GM23338 (cell line): ENCODE data around the gene NKD1. TPM values are rescaled to one million over a fixed set of nuclear protein-coding genes. Genes with fewer than 3 reads are reported as not detected.

Experiments
- ATAC-seq: fragments of 200-7000 bp; cut with Tn5 transposase; 3 replicates; pipeline ENCODE4 v1.9.1; 2020
- DNase-seq: peaks from one replicate; pipeline ENCODE4 v3.0.0-alpha.2; 2015; ENCODE audit warnings: low spot score
- H2AFZ ChIP-seq: fragments of 200-600 bp; sonication (generic); 2 replicates; pipeline ENCODE4 v1.8.0; 2016; ENCODE audit warnings: antibody characterized with exemption, mild to moderate bottlenecking, moderate library complexity
- H3F3A ChIP-seq: fragments of 200-600 bp; sonication (generic); replicated peaks from 2 replicates; pipeline ENCODE4 v1.8.0; 2017; ENCODE audit warnings: antibody characterized with exemption, mixed run types, low read depth
- H3K27ac ChIP-seq: fragments of 200-600 bp; sonication (generic); 2 replicates; pipeline ENCODE4 v1.6.1; 2016; ENCODE audit warnings: low read depth
- H3K27me3 ChIP-seq: fragments of 200-600 bp; sonication (generic); 2 replicates; pipeline ENCODE4 v1.8.0; 2016; ENCODE audit warnings: mild to moderate bottlenecking, mixed run types, moderate library complexity; ENCODE audit not compliant: insufficient read depth
- H3K36me3 ChIP-seq: fragments of 200-600 bp; sonication (generic); 2 replicates; pipeline ENCODE4 v1.8.0; 2016; ENCODE audit warnings: mild to moderate bottlenecking; ENCODE audit not compliant: insufficient read depth
- H3K4me1 ChIP-seq: fragments of 200-600 bp; sonication (generic); 2 replicates; pipeline ENCODE4 v1.8.0; 2016; ENCODE audit warnings: mild to moderate bottlenecking, moderate library complexity; ENCODE audit not compliant: insufficient read depth
- H3K4me2 ChIP-seq: fragments of 200-600 bp; sonication (generic); 2 replicates; pipeline ENCODE4 v1.7.1; 2017; ENCODE audit warnings: mixed run types
- H3K4me3 ChIP-seq: fragments of 200-600 bp; sonication (generic); 2 replicates; pipeline ENCODE4 v1.6.1; 2016; ENCODE audit warnings: mixed run types
- H3K79me2 ChIP-seq: fragments of 200-600 bp; sonication (generic); replicated peaks from 2 replicates; pipeline ENCODE4 v1.8.0; 2017; ENCODE audit warnings: mild to moderate bottlenecking; ENCODE audit not compliant: insufficient read depth
- H3K9me2 ChIP-seq: fragments of 200-600 bp; sonication (generic); 2 replicates; pipeline ENCODE4 v1.8.0; 2017; ENCODE audit not compliant: insufficient read depth
- H4K20me1 ChIP-seq: fragments of 200-600 bp; sonication (generic); replicated peaks from 2 replicates; pipeline ENCODE4 v1.8.0; 2017; ENCODE audit warnings: mild to moderate bottlenecking; ENCODE audit not compliant: insufficient read depth
- H3K27ac Mint-ChIP-seq: 2 replicates; pipeline ENCODE4 v1.8.0; 2020; ENCODE audit warnings: inconsistent platforms, mild to moderate bottlenecking, moderate library complexity, mixed read lengths
- H3K27me3 Mint-ChIP-seq: 3 replicates; pipeline ENCODE4 v1.8.0; 2022; ENCODE audit warnings: low read depth, mild to moderate bottlenecking, moderate library complexity, mixed read lengths, inconsistent platforms; ENCODE audit not compliant: insufficient read depth, poor library complexity
- H3K36me3 Mint-ChIP-seq: 3 replicates; pipeline ENCODE4 v1.8.0; 2021; ENCODE audit warnings: low read depth, mild to moderate bottlenecking, inconsistent platforms, moderate library complexity, mixed read lengths
- H3K4me1 Mint-ChIP-seq: 3 replicates; pipeline ENCODE4 v1.8.0; 2020; ENCODE audit warnings: mild to moderate bottlenecking, inconsistent platforms, mixed read lengths
- H3K4me3 Mint-ChIP-seq: 3 replicates; pipeline ENCODE4 v1.8.0; 2021; ENCODE audit warnings: moderate library complexity, mild to moderate bottlenecking, inconsistent platforms, mixed read lengths
- H3K9me3 Mint-ChIP-seq: 3 replicates; pipeline ENCODE4 v1.8.0; 2020; ENCODE audit warnings: moderate library complexity, mild to moderate bottlenecking, inconsistent platforms, mixed read lengths
- CTCF ChIP-seq, 2 experiments: fragments of 200-600 bp in 1 of 2; sonication (generic) in 1 of 2; conservative IDR thresholded peaks; 2 replicates each; pipeline versions ENCODE4 v1.5.1 to v1.6.1; 2016 to 2017; ENCODE audit warnings: antibody characterized with exemption in 2 of 2, low read depth in 2 of 2, mild to moderate bottlenecking in 2 of 2, moderate library complexity in 1 of 2
- EZH2 ChIP-seq: fragments of 200-600 bp; sonication (generic); IDR thresholded peaks from one replicate; pipeline ENCODE4 v1.8.0; 2017; ENCODE audit warnings: antibody characterized with exemption, mild to moderate bottlenecking, low read depth; ENCODE audit not compliant: unreplicated experiment
- EZH2phosphoT487 ChIP-seq: fragments of 200-600 bp; sonication (generic); IDR thresholded peaks from one replicate; pipeline ENCODE4 v1.8.1; 2018; ENCODE audit warnings: antibody characterized with exemption; ENCODE audit not compliant: unreplicated experiment
- JUNB ChIP-seq: IDR thresholded peaks from one replicate; pipeline ENCODE4 v1.6.1; 2016; ENCODE audit warnings: antibody characterized with exemption; ENCODE audit not compliant: unreplicated experiment
- NANOG ChIP-seq: IDR thresholded peaks from 2 replicates; pipeline ENCODE4 v1.6.1; 2016; ENCODE audit warnings: antibody characterized with exemption, borderline replicate concordance
- POLR2AphosphoS5 ChIP-seq: IDR thresholded peaks from 2 replicates; pipeline ENCODE4 v1.6.1; 2016; ENCODE audit warnings: antibody characterized with exemption, low read depth
- REST ChIP-seq: IDR thresholded peaks from one replicate; pipeline ENCODE4 v1.6.1; 2018; ENCODE audit warnings: antibody characterized with exemption; ENCODE audit not compliant: unreplicated experiment
- STAT1 ChIP-seq: IDR thresholded peaks from one replicate; pipeline ENCODE4 v1.6.1; 2016; ENCODE audit warnings: antibody characterized with exemption; ENCODE audit not compliant: unreplicated experiment
- ZNF114 ChIP-seq: fragments of 250-450 bp; sonication (Bioruptor Pico); IDR thresholded peaks from 2 replicates; pipeline ENCODE4 v1.5.0; 2020; ENCODE audit warnings: mild to moderate bottlenecking, moderate library complexity
- ZNF331 ChIP-seq: fragments of 250-450 bp; sonication (Bioruptor Pico); IDR thresholded peaks from 2 replicates; pipeline ENCODE4 v1.5.0; 2020; ENCODE audit warnings: low read depth, mild to moderate bottlenecking, moderate library complexity
- polyA plus RNA-seq: library from polyadenylated mRNA; unstranded; fragments of >200 nt; fragmentation: Nextera tagmentation; extraction: Ambion mirVana; gene quantifications from 2 replicates; pipeline ENCODE4 v1.2.1, GENCODE V29; 2016
- total RNA-seq: library from RNA; depleted of rRNA; stranded (reverse); fragments of >200 nt; shearing (Covaris generic); gene quantifications from 2 replicates; pipeline ENCODE4 v1.2.3, GENCODE V29; 2014

NKD1 gene
- total and polyA plus RNA-seq, 2 experiments from 2014 or later, result 2.1 to 2.3 TPM

- TF ChIP-seq CTCF (conservative IDR thresholded peaks at IDR 0.05; ENCODE audit: low read depth in 2 of 2), result no peak
- TF ChIP-seq EZH2phosphoT487, result no peak
Observed at GRCh38 chr16:50622029-50622428, 73.8 kb downstream of the NKD1 start (continued).

DNA sequence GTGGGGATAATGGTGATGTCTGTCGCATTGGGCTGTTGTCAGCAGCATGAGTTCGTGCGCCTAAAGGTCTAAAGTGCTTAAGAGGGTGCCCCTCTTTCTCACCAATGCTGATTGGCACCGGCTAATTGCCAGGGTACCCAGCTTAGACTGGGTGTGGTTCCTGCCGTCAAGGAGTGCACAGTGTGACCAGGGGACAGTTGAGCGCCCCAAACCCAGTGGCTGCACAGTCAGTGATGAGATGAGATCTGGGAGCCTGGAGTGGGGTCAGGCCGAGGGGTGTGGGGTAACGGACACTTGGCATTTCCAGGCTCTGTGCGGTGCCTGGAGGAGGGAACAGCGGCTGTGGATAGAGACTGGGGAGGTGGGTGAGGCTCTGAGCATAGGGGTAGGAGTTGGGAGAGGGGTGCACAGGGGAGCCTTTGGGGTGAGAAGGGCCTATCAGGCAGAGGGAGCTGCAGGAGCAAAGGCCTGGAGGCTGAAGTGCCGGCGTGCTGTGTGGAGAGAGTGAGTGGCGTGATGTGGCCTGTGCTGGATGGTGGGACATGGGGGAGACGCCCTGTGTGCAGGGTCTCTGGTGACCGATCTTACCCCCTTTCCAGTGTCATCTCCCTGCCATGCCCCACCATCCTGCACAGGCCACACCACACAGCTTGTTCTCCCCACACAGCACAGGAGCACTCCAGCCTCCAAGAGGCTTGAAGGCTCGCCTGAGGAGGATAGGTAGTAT is 74.6 kb downstream of the NKD1 start:
- no peak overlapping the region for H3K27ac ChIP-seq
- H3K4me1 ChIP-seq, result no peaks in the 10 kb centered on the region
- peaks cover 2% of the 10 kb centered on the region; the same call in 1 of the 3 replicates for H3K36me3 Mint-ChIP-seq
- no peaks in the 10 kb centered on the region for H3K9me3 Mint-ChIP-seq
- no peak overlapping the region for H3K27ac Mint-ChIP-seq
- no peak overlapping the region for H3K4me3 ChIP-seq
- no peak overlapping the region for H2AFZ ChIP-seq
- no peaks in the 10 kb centered on the region for H3K36me3 ChIP-seq
- H3K9me2 ChIP-seq, result no peaks in the 10 kb centered on the region
- no peaks in the 10 kb centered on the region for H4K20me1 ChIP-seq
- no peak overlapping the region for H3K4me2 ChIP-seq
- TF ChIP-seq JUNB, result no peak
- no peak for TF ChIP-seq ZNF331 (CRISPR knock-in tag)
- no peak for TF ChIP-seq POLR2AphosphoS5
- H3K27me3 ChIP-seq, result no peaks in the 10 kb centered on the region
- H3F3A ChIP-seq, result no peaks in the 10 kb centered on the region
- no peaks in the 10 kb centered on the region for H3K79me2 ChIP-seq
- H3K4me1 Mint-ChIP-seq, result peaks cover 17% of the 10 kb centered on the region
- H3K4me3 Mint-ChIP-seq, result no peak overlapping the region
- ATAC-seq (no peak), DNase-seq (no peak)
- peaks cover 14% of the 10 kb centered on the region for H3K27me3 Mint-ChIP-seq

- no peaks in the 10 kb centered on the region for H3K36me3 ChIP-seq
- no peak overlapping the region for H2AFZ ChIP-seq
- H4K20me1 ChIP-seq, result no peaks in the 10 kb centered on the region
- H3K27ac ChIP-seq, result no peak overlapping the region
- H3K27me3 Mint-ChIP-seq, result peaks cover 11% of the 10 kb centered on the region
- H3K79me2 ChIP-seq, result no peaks in the 10 kb centered on the region
- no peak for DNase-seq
- H3K4me3 ChIP-seq, result no peak overlapping the region
- no peaks in the 10 kb centered on the region for H3F3A ChIP-seq
- H3K9me3 Mint-ChIP-seq, result no peaks in the 10 kb centered on the region
- no peak overlapping the region for H3K4me2 ChIP-seq
- no peak overlapping the region; the same call in 1 of the 2 replicates for H3K27ac Mint-ChIP-seq
- no peaks in the 10 kb centered on the region for H3K4me1 ChIP-seq
- no peak for ATAC-seq
- no peak overlapping the region for H3K4me3 Mint-ChIP-seq
- peaks cover 11% of the 10 kb centered on the region for H3K4me1 Mint-ChIP-seq
- no peak for TF ChIP-seq NANOG
- no peak for TF ChIP-seq ZNF114 (CRISPR knock-in tag)
- no peak for TF ChIP-seq EZH2phosphoT487
- TF ChIP-seq REST, result no peak
- no peak for TF ChIP-seq JUNB
- TF ChIP-seq STAT1, result no peak
- TF ChIP-seq EZH2, result no peak
- H3K9me2 ChIP-seq, result no peaks in the 10 kb centered on the region
- H3K36me3 Mint-ChIP-seq, result peaks cover 2% of the 10 kb centered on the region; the same call in 1 of the 3 replicates
- no peaks in the 10 kb centered on the region for H3K27me3 ChIP-seq
Observed at GRCh38 chr16:50624449-50624970, 76.3 kb downstream of the NKD1 start.
